ENCODE results near the gene GSE1. TPM values are rescaled to one million over a fixed set of nuclear protein-coding genes. Genes with fewer than 3 reads are reported as not detected.

The GSE1 gene
- total RNA-seq, 1 experiment from 2014 or later, result 38.4 TPM

DNA sequence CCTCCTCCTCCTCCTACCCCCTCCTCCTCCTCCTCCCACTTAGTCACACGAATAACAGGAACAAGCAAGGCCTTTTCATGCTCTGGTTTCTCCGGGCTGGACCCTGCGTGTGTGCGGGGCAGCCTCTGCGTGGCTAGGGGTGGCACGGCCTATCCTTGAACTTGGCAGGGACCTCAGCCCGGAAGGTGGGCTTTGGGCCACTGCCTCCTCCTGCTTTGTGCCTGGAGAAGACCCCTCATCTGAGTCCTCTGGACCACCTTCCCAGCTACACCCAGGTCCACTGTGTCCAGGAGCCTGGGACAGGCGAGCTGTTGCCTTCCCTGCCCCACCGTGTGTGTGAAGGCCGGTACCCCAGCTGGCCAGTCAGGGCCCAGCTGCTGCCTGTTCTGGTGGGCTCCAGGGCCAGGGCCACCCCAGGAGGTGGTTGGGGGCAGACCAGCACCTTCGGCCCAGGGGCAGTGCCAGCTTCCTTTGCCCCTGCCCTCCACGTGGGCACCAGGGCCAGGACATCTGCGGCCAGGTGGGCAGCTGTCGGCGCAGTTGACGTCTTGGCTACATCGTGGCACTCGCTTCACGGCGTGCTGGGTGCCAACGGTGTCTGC is 40.3 kb downstream of the GSE1 start:
- ChIA-PET CTCF (no interaction called here), POLR2A (ENCODE audit: unreplicated experiment) (no interaction called here)
- Histone ChIP-seq H3K9ac (ENCODE audit: low read length) (no peak overlapping the region), H2AFZ (ENCODE audit: low read length) (no peak overlapping the region), H3K9me3 (ENCODE audit: low read length) (no peaks in the 10 kb centered on the region), H3K9me2 (replicated peaks; ENCODE audit: low read length) (no peaks in the 10 kb centered on the region), H3K4me3 (ENCODE audit: low read length) (no peak overlapping the region), H3F3A (ENCODE audit: low read length, unreplicated experiment) (no peaks in the 10 kb centered on the region), H3K27ac (ENCODE audit: low read length) (no peak overlapping the region), H3K79me2 (ENCODE audit: low read length) (no peaks in the 10 kb centered on the region), H3K4me2 (ENCODE audit: low read length) (no peak overlapping the region), H4K20me1 (ENCODE audit: low read length) (no peaks in the 10 kb centered on the region), H3K4me1 (ENCODE audit: insufficient read depth, low read length) (peaks cover 5% of the 10 kb centered on the region; the same call in 1 of the 2 replicates), H3K27me3 (ENCODE audit: low read length) (no peaks in the 10 kb centered on the region), H3K36me3 (ENCODE audit: low read depth, low read length) (peaks cover 6% of the 10 kb centered on the region; the same call in 1 of the 2 replicates)
- no peak for TF ChIP-seq EZH2 (IDR thresholded peaks at IDR 0.05; ENCODE audit: low read length, unreplicated experiment)
- TF ChIP-seq EZH2phosphoT487 (IDR thresholded peaks at IDR 0.05; ENCODE audit: borderline replicate concordance, low read length), result no peak
- TF ChIP-seq CTCF (conservative IDR thresholded peaks at IDR 0.05; ENCODE audit: low read depth, low read length), result no peak
- intact Hi-C loops (cut with micrococcal nuclease), result no loop called here
- ATAC-seq (no peak), DNase-seq (no peak)
- BruUV-seq (replicated peaks), result no TSS peak

- POLR2A ChIA-PET (ENCODE audit: unreplicated experiment), result no interaction called here
- Histone ChIP-seq H3K9me3 (ENCODE audit: low read length) (no peaks in the 10 kb centered on the region), H3K4me3 (ENCODE audit: low read length) (no peak overlapping the region), H2AFZ (ENCODE audit: low read length) (no peak overlapping the region), H3F3A (ENCODE audit: low read length, unreplicated experiment) (no peaks in the 10 kb centered on the region), H3K9me2 (replicated peaks; ENCODE audit: low read length) (no peaks in the 10 kb centered on the region), H3K9ac (ENCODE audit: low read length) (no peak overlapping the region), H3K4me2 (ENCODE audit: low read length) (no peak overlapping the region), H4K20me1 (ENCODE audit: low read length) (no peaks in the 10 kb centered on the region), H3K79me2 (ENCODE audit: low read length) (no peaks in the 10 kb centered on the region), H3K4me1 (ENCODE audit: insufficient read depth, low read length) (peaks cover 5% of the 10 kb centered on the region; the same call in 1 of the 2 replicates), H3K27ac (ENCODE audit: low read length) (no peak overlapping the region), H3K36me3 (ENCODE audit: low read depth, low read length) (peaks cover 6% of the 10 kb centered on the region; the same call in 1 of the 2 replicates), H3K27me3 (ENCODE audit: low read length) (no peaks in the 10 kb centered on the region)
- ATAC-seq, result no peak
- no TSS peak for BruUV-seq (replicated peaks)
- CTCF ChIA-PET, result no interaction called here
- intact Hi-C loops (cut with micrococcal nuclease), result no loop called here
- no peak for DNase-seq
- TF ChIP-seq EZH2phosphoT487 (IDR thresholded peaks at IDR 0.05; ENCODE audit: borderline replicate concordance, low read length) (no peak), EZH2 (IDR thresholded peaks at IDR 0.05; ENCODE audit: low read length, unreplicated experiment) (no peak), CTCF (conservative IDR thresholded peaks at IDR 0.05; ENCODE audit: low read depth, low read length) (no peak)
Observed at GRCh38 chr16:85654251-85655095, 41.4 kb downstream of the GSE1 start.

Data from PC-3 (cell line).